HepG2 (cell line): ENCODE results near the gene LATS1. TPM values are rescaled to one million over a fixed set of nuclear protein-coding genes. Genes with fewer than 3 reads are reported as not detected.

ENCODE experiments used
- EP300 ChIP-seq, 3 experiments: sonication (generic) in 1 of 3; formaldehyde crosslinking in 1 of 3; IDR thresholded peaks; 2 replicates each; pipeline versions ENCODE4 v1.5.1 to v1.6.1; 2011 to 2020; ENCODE audit warnings: low read depth in 2 of 3, low read length in 2 of 3, borderline replicate concordance in 1 of 3, improper control_type of control experiment in 1 of 3, mild to moderate bottlenecking in 1 of 3, missing genetic modification reagents in 1 of 3, moderate library complexity in 1 of 3
- HOXD1 ChIP-seq: sonication (generic); formaldehyde crosslinking; IDR thresholded peaks from 2 replicates; pipeline ENCODE4 v1.5.0; 2020; ENCODE audit warnings: missing genetic modification reagents
- MIER2 ChIP-seq: IDR thresholded peaks from 2 replicates; pipeline ENCODE4 v1.6.1; 2016; ENCODE audit warnings: missing biosample characterization, missing genetic modification reagents
- NCOA2 ChIP-seq: sonication (generic); formaldehyde crosslinking; IDR thresholded peaks from 2 replicates; pipeline ENCODE4 v1.8.0; 2022; ENCODE audit warnings: inconsistent platforms
- NR0B2 ChIP-seq: sonication (generic); formaldehyde crosslinking; IDR thresholded peaks from 2 replicates; pipeline ENCODE4 v1.4.0; 2020; ENCODE audit warnings: mild to moderate bottlenecking, missing genetic modification reagents
- RBM39 ChIP-seq: fragments of 200-400 bp; formaldehyde crosslinking; IDR thresholded peaks from one replicate; pipeline ENCODE4 v1.6.1; 2018; ENCODE audit warnings: antibody characterized with exemption, mild to moderate bottlenecking, low read depth, low read length; ENCODE audit not compliant: poor library complexity, severe bottlenecking
- SMC3 ChIP-seq: IDR thresholded peaks from 2 replicates; pipeline ENCODE4 v1.6.1; 2011; ENCODE audit warnings: low read length, improper control_type of control experiment
- TP53 ChIP-seq: sonication (generic); formaldehyde crosslinking; conservative IDR thresholded peaks from 2 replicates; pipeline ENCODE4 v1.4.0; 2020; ENCODE audit warnings: missing genetic modification reagents
- XBP1 ChIP-seq: sonication (generic); formaldehyde crosslinking; IDR thresholded peaks from 2 replicates; pipeline ENCODE4 v1.5.0; 2020; ENCODE audit warnings: missing genetic modification reagents
- ZBTB25 ChIP-seq: IDR thresholded peaks from 2 replicates; pipeline ENCODE4 v1.6.1; 2018; ENCODE audit warnings: missing genetic modification reagents
- ZC3H13 ChIP-seq: sonication (generic); formaldehyde crosslinking; IDR thresholded peaks from 2 replicates; pipeline ENCODE4 v1.8.1; 2023; ENCODE audit warnings: mild to moderate bottlenecking, missing genetic modification reagents, moderate library complexity
- ZNF12 ChIP-seq: sonication (generic); formaldehyde crosslinking; IDR thresholded peaks from 2 replicates; pipeline ENCODE4 v1.5.0; 2020; ENCODE audit warnings: missing genetic modification reagents
- ZNF142 ChIP-seq: sonication (generic); formaldehyde crosslinking; IDR thresholded peaks from 2 replicates; pipeline ENCODE4 v1.4.0; 2020; ENCODE audit warnings: missing genetic modification reagents
- ZNF224 ChIP-seq: sonication (generic); formaldehyde crosslinking; IDR thresholded peaks from 2 replicates; pipeline ENCODE4 v1.5.0; 2020; ENCODE audit warnings: mild to moderate bottlenecking, missing genetic modification reagents
- ZNF24 ChIP-seq: fragments of 450-650 bp; IDR thresholded peaks from 2 replicates; pipeline ENCODE4 v1.6.1; 2017; ENCODE audit warnings: antibody characterized with exemption, mild to moderate bottlenecking
- ZNF569 ChIP-seq: sonication (generic); formaldehyde crosslinking; IDR thresholded peaks from 2 replicates; pipeline ENCODE4 v1.5.0; 2020; ENCODE audit warnings: mild to moderate bottlenecking, missing genetic modification reagents, moderate library complexity, borderline replicate concordance
- ZNF589 ChIP-seq: sonication (generic); formaldehyde crosslinking; conservative IDR thresholded peaks from 2 replicates; pipeline ENCODE4 v1.8.0; 2022; ENCODE audit warnings: mild to moderate bottlenecking, moderate library complexity, missing genetic modification reagents
- ZNF7 ChIP-seq: IDR thresholded peaks from 2 replicates; pipeline ENCODE4 v1.6.1; 2016; ENCODE audit warnings: missing biosample characterization, missing genetic modification reagents
- ZNF879 ChIP-seq: sonication (generic); formaldehyde crosslinking; IDR thresholded peaks from 2 replicates; pipeline ENCODE4 v1.8.1; 2023; ENCODE audit warnings: missing genetic modification reagents
- ZSCAN29 ChIP-seq: sonication (generic); formaldehyde crosslinking; conservative IDR thresholded peaks from 2 replicates; pipeline ENCODE4 v1.4.0; 2020; ENCODE audit warnings: mild to moderate bottlenecking, missing genetic modification reagents
- polyA plus RNA-seq, 8 experiments: library from polyadenylated mRNA; depleted of rRNA in 3 of 8; stranded (reverse) in 7 of 8; unstranded in 1 of 8; fragments of >200 nt; fragmentation: Illumina TruSeq in 4 of 8; extraction: Trizol in 4 of 8; gene quantifications; 2 replicates each; pipeline versions ENCODE4 v1.2.1 to v1.2.3, GENCODE V29; 2011 to 2016; ENCODE audit warnings: low read depth in 4 of 8, missing spikeins in 1 of 8, mixed read lengths in 1 of 8; ENCODE audit not compliant: insufficient read depth in 1 of 8
- total RNA-seq, 5 experiments: library from RNA; depleted of rRNA; stranded (reverse); fragments of >200 nt; fragmentation: Illumina TruSeq; extraction: Trizol; gene quantifications; 2 replicates each; pipeline ENCODE4 v1.2.3, GENCODE V29; 2016; ENCODE audit warnings: low read depth in 1 of 5

Gene LATS1
- total and polyA plus RNA-seq, 2 of the 13 experiments (the other 11 are each of a cell fraction or from before 2014, with no cell fraction given): 9.9 to 12.6 TPM

- TF ChIP-seq ZNF142 (CRISPR knock-in tag) (peak; percentile 85; the same call in 1 of the 2 replicates), ZBTB25 (CRISPR knock-in tag) (0 out of 2 replicates have a peak, but pooled peaks have one; percentile 53), ZNF879 (CRISPR knock-in tag) (peak; percentile 27; the same call in 1 of the 2 replicates), ZNF224 (CRISPR knock-in tag) (peak; percentile 77; the same call in 1 of the 2 replicates), ZNF24 (no peak), MIER2 (CRISPR knock-in tag) (0 out of 2 replicates have a peak, but pooled peaks have one; percentile 54), HOXD1 (0 out of 2 replicates have a peak, but pooled peaks have one; percentile 40), ZNF7 (CRISPR knock-in tag) (no peak), TP53 (CRISPR knock-in tag) (no peak), ZNF589 (CRISPR knock-in tag) (no peak), ZNF569 (no peak), XBP1 (peak; percentile 72; the same call in 1 of the 2 replicates), RBM39 (peak; percentile 85), NR0B2 (peak; percentile 78; the same call in 1 of the 2 replicates), ZNF12 (CRISPR knock-in tag) (peak; percentile 94), ZSCAN29 (peak; percentile 95), SMC3 (no peak; the same call in 1 of the 2 replicates), ZC3H13 (CRISPR knock-in tag) (no peak), NCOA2 (CRISPR knock-in tag) (peak; percentile 60), EP300 (IDR thresholded peaks at IDR 0.05; ENCODE audit: low read depth in 2 of 2, low read length in 2 of 2) (peak; percentile 57 to 80), EP300 (CRISPR knock-in tag; IDR thresholded peaks at IDR 0.05; ENCODE audit: borderline replicate concordance) (no peak)
Measured at GRCh38 chr6:149746147-149746946, 28.4 kb upstream of the LATS1 start, which contains the start of gene NUP43 (continued).
